Measurements from ENCODE around the gene MSX2. TPM values are rescaled to one million over a fixed set of nuclear protein-coding genes. Genes with fewer than 3 reads are reported as not detected.
A peak's percentile ranks its signal among the peaks of the same experiment; 100 is the strongest.

The MSX2 gene
- total RNA-seq, 1 experiment from 2014 or later, result 64.4 TPM

GRCh38 chr5:174723979-174724483 is 351 bp upstream of the MSX2 start:
- Mint-ChIP-seq H3K9me3 (ENCODE audit: unreplicated experiment) (no peaks in the 10 kb centered on the region), H3K4me1 (ENCODE audit: low read depth, unreplicated experiment) (peaks cover 45% of the 10 kb centered on the region), H3K27me3 (ENCODE audit: insufficient read depth, unreplicated experiment) (no peaks in the 10 kb centered on the region), H3K36me3 (ENCODE audit: insufficient read depth, unreplicated experiment) (peaks cover 53% of the 10 kb centered on the region), H3K27ac (ENCODE audit: unreplicated experiment) (peak overlapping the region; percentile 91), H3K4me3 (ENCODE audit: unreplicated experiment) (peak overlapping the region; percentile 93)
- Histone ChIP-seq H3K4me3 (ENCODE audit: low read depth, low read length) (peak overlapping the region; percentile 32), H3K27me3 (replicated peaks; ENCODE audit: control insufficient read depth, insufficient read depth, low read length) (no peaks in the 10 kb centered on the region), H3K36me3 (ENCODE audit: control insufficient read depth, insufficient read depth, low read length) (no peaks in the 10 kb centered on the region), H3K9me3 (no peaks in the 10 kb centered on the region), H3K4me1 (peaks cover 54% of the 10 kb centered on the region)
- DNase-seq, result peak; percentile 37 to 50
- CTCF ChIA-PET, result interaction anchor here (0.7 to 1.1 kb wide), 7 partner anchors 11 to 304 kb away, joined by 3 to 20 read pairs (median 5); no protein-coding TSS in a partner anchor
- POLR2A ChIA-PET, result interaction anchor here (0.6 to 1.1 kb wide), 11 partner anchors 31 to 882 kb away, joined by 3 to 17 read pairs (median 4); no protein-coding TSS in a partner anchor
- intact Hi-C loops (cut with micrococcal nuclease; ENCODE audit: unreplicated experiment), result loop anchor here (1.0 to 5.0 kb wide), 5 partner anchors 10 to 387 kb away; no protein-coding TSS in a partner anchor
- TF ChIP-seq CTCF (IDR thresholded peaks at IDR 0.05; ENCODE audit: insufficient read depth in 1 of 2, low read depth in 1 of 2, low read length in 1 of 2, severe bottlenecking in 1 of 2, unreplicated experiment in 1 of 2), result peak in 1 of 2 experiments; percentile 15
- BruUV-seq (replicated peaks), result no TSS peak

GRCh38 chr5:174725261-174725990 is 1.0 kb downstream of the MSX2 start:
- intact Hi-C loops (cut with micrococcal nuclease; ENCODE audit: unreplicated experiment), result loop anchor here (2.0 to 5.0 kb wide), 3 partner anchors 101 to 389 kb away; no protein-coding TSS in a partner anchor
- no peaks in the 10 kb centered on the region for H3K9me3 ChIP-seq
- Mint-ChIP-seq H3K36me3 (ENCODE audit: insufficient read depth, unreplicated experiment) (peaks cover 67% of the 10 kb centered on the region), H3K4me3 (ENCODE audit: unreplicated experiment) (peak overlapping the region; percentile 93), H3K27ac (ENCODE audit: unreplicated experiment) (peak overlapping the region; percentile 91), H3K9me3 (ENCODE audit: unreplicated experiment) (no peaks in the 10 kb centered on the region), H3K27me3 (ENCODE audit: insufficient read depth, unreplicated experiment) (no peaks in the 10 kb centered on the region), H3K4me1 (ENCODE audit: low read depth, unreplicated experiment) (peaks cover 38% of the 10 kb centered on the region)
- H3K4me3 ChIP-seq (ENCODE audit: low read depth, low read length), result peak overlapping the region; percentile 94
- TSS peak; percentile 52 for BruUV-seq (replicated peaks)
- CTCF ChIA-PET, result interaction anchor here (0.8 to 1.0 kb wide), 3 partner anchors 31 to 306 kb away, joined by 4 to 5 read pairs (median 4); no protein-coding TSS in a partner anchor
- H3K36me3 ChIP-seq (ENCODE audit: control insufficient read depth, insufficient read depth, low read length), result no peaks in the 10 kb centered on the region; the same call in 1 of the 2 replicates
- peak; percentile 47 to 57 for DNase-seq
- no peak for TF ChIP-seq CTCF (IDR thresholded peaks at IDR 0.05; ENCODE audit: insufficient read depth in 1 of 2, low read depth in 1 of 2, low read length in 1 of 2, severe bottlenecking in 1 of 2, unreplicated experiment in 1 of 2)
- peaks cover 50% of the 10 kb centered on the region for H3K4me1 ChIP-seq
- POLR2A ChIA-PET, result interaction anchor here (0.5 to 0.8 kb wide), 3 partner anchors 90 to 112 kb away, joined by 3 read pairs; no protein-coding TSS in a partner anchor
- no peaks in the 10 kb centered on the region for H3K27me3 ChIP-seq (replicated peaks; ENCODE audit: control insufficient read depth, insufficient read depth, low read length)

- no peaks in the 10 kb centered on the region; the same call in 1 of the 2 replicates for H3K36me3 ChIP-seq (ENCODE audit: control insufficient read depth, insufficient read depth, low read length)
- H3K36me3 Mint-ChIP-seq (ENCODE audit: insufficient read depth, unreplicated experiment), result peaks cover 74% of the 10 kb centered on the region
- H3K27me3 Mint-ChIP-seq (ENCODE audit: insufficient read depth, unreplicated experiment), result no peaks in the 10 kb centered on the region
- intact Hi-C loops (cut with micrococcal nuclease; ENCODE audit: unreplicated experiment), result loop anchor here (1.0 to 5.0 kb wide), 6 partner anchors 9 to 389 kb away; no protein-coding TSS in a partner anchor
- peak overlapping the region; percentile 94 for H3K4me3 ChIP-seq (ENCODE audit: low read depth, low read length)
- H3K9me3 Mint-ChIP-seq (ENCODE audit: unreplicated experiment), result no peaks in the 10 kb centered on the region
- H3K4me1 Mint-ChIP-seq (ENCODE audit: low read depth, unreplicated experiment), result peaks cover 41% of the 10 kb centered on the region
- POLR2A ChIA-PET, result interaction anchor here (0.5 to 0.8 kb wide), 4 partner anchors 90 to 391 kb away, joined by 3 to 6 read pairs (median 3); no protein-coding TSS in a partner anchor
- peak overlapping the region; percentile 91 for H3K27ac Mint-ChIP-seq (ENCODE audit: unreplicated experiment)
- CTCF ChIA-PET, result interaction anchor here (0.6 to 1.0 kb wide), 5 partner anchors 32 to 306 kb away, joined by 3 to 5 read pairs (median 4); no protein-coding TSS in a partner anchor
- H3K9me3 ChIP-seq, result no peaks in the 10 kb centered on the region
- TF ChIP-seq CTCF (IDR thresholded peaks at IDR 0.05; ENCODE audit: insufficient read depth in 1 of 2, low read depth in 1 of 2, low read length in 1 of 2, severe bottlenecking in 1 of 2, unreplicated experiment in 1 of 2), result no peak
- H3K27me3 ChIP-seq (replicated peaks; ENCODE audit: control insufficient read depth, insufficient read depth, low read length), result no peaks in the 10 kb centered on the region
- BruUV-seq (replicated peaks), result no TSS peak
- peak overlapping the region; percentile 93 for H3K4me3 Mint-ChIP-seq (ENCODE audit: unreplicated experiment)
- DNase-seq, result peak; percentile 54 to 57
- peaks cover 47% of the 10 kb centered on the region for H3K4me1 ChIP-seq
Measured at GRCh38 chr5:174725991-174726601, 1.7 kb downstream of the MSX2 start.

Data from Caco-2 (cell line).